ENCODE measurements around the gene CLPTM1L. TPM values are rescaled to one million over a fixed set of nuclear protein-coding genes. Genes with fewer than 3 reads are reported as not detected.
"Not testable (repeated sequence)": the region's sequence is repeated elsewhere in the genome, so short reads cannot be mapped to it uniquely, and the experiment has no call there.

The CLPTM1L gene
- total RNA-seq, 1 experiment from 2014 or later: 214 TPM

GRCh38 chr5:1381370-1382247 lies 36.7 kb upstream of the CLPTM1L start:
- no peak for DNase-seq (ENCODE audit: low spot score)

- DNase-seq (ENCODE audit: low spot score): no peak
Measured at GRCh38 chr5:1380910-1381309, 36.0 kb upstream of the CLPTM1L start.

GRCh38 chr5:1380011-1380817 lies 35.3 kb upstream of the CLPTM1L start:
- no peak for DNase-seq (ENCODE audit: low spot score)

- DNase-seq (ENCODE audit: low spot score): no peak
Measured at GRCh38 chr5:1378866-1379659, 34.2 kb upstream of the CLPTM1L start.

- no peak for DNase-seq (ENCODE audit: low spot score)
Measured at GRCh38 chr5:1378096-1378495, 33.2 kb upstream of the CLPTM1L start.

- no peak for DNase-seq (ENCODE audit: low spot score)
Measured at GRCh38 chr5:1376981-1377380, 32.1 kb upstream of the CLPTM1L start.

GRCh38 chr5:1375871-1376810 lies 31.2 kb upstream of the CLPTM1L start:
- DNase-seq (ENCODE audit: low spot score): no peak

- DNase-seq (ENCODE audit: low spot score): no peak
Measured at GRCh38 chr5:1374679-1375055, 29.8 kb upstream of the CLPTM1L start.

GRCh38 chr5:1374030-1374678 lies 29.3 kb upstream of the CLPTM1L start:
- DNase-seq (ENCODE audit: low spot score): no peak

GRCh38 chr5:1371972-1372342 lies 27.1 kb upstream of the CLPTM1L start:
- not testable (repeated sequence) for DNase-seq (ENCODE audit: low spot score)

GRCh38 chr5:1371218-1371971 lies 26.5 kb upstream of the CLPTM1L start:
- no peak for DNase-seq (ENCODE audit: low spot score)

- DNase-seq (ENCODE audit: low spot score): no peak
Measured at GRCh38 chr5:1370006-1370405, 25.1 kb upstream of the CLPTM1L start.

GRCh38 chr5:1368756-1369155 lies 23.9 kb upstream of the CLPTM1L start:
- DNase-seq (ENCODE audit: low spot score): no peak

- DNase-seq (ENCODE audit: low spot score): no peak
Measured at GRCh38 chr5:1368236-1368635, 23.3 kb upstream of the CLPTM1L start.

- no peak for DNase-seq (ENCODE audit: low spot score)
Measured at GRCh38 chr5:1367149-1367548, 22.2 kb upstream of the CLPTM1L start.

GRCh38 chr5:1366514-1366913 lies 21.6 kb upstream of the CLPTM1L start:
- DNase-seq (ENCODE audit: low spot score): no peak

- DNase-seq (ENCODE audit: low spot score): no peak
Measured at GRCh38 chr5:1364211-1364610, 19.3 kb upstream of the CLPTM1L start.

- no peak for DNase-seq (ENCODE audit: low spot score)
Measured at GRCh38 chr5:1363581-1363980, 18.7 kb upstream of the CLPTM1L start.

- no peak for DNase-seq (ENCODE audit: low spot score)
Measured at GRCh38 chr5:1363160-1363559, 18.3 kb upstream of the CLPTM1L start.

Measured in H4 (cell line).